Uterus (tissue), 2 donors: ENCODE measurements around the gene FJX1.

Experiments used
- POLR2A ChIP-seq, 2 donors: fragments of 450-650 bp; IDR thresholded peaks; one replicate each; pipeline ENCODE4 v1.6.1; 2016; ENCODE audit warnings: antibody characterized with exemption in 2 of 2, mild to moderate bottlenecking in 1 of 2, moderate library complexity in 1 of 2
- TF ChIP-seq, protein P1 (sequence below), 4 experiments: fragments of 200-600 bp in 2 of 4; fragments of 450-650 bp in 2 of 4; sonication (generic) in 2 of 4; IDR thresholded peaks; one replicate each; pipeline ENCODE4 v1.5.1; 2016 to 2019; ENCODE audit warnings: antibody characterized with exemption in 4 of 4, mild to moderate bottlenecking in 2 of 4, moderate library complexity in 1 of 4

DNA sequence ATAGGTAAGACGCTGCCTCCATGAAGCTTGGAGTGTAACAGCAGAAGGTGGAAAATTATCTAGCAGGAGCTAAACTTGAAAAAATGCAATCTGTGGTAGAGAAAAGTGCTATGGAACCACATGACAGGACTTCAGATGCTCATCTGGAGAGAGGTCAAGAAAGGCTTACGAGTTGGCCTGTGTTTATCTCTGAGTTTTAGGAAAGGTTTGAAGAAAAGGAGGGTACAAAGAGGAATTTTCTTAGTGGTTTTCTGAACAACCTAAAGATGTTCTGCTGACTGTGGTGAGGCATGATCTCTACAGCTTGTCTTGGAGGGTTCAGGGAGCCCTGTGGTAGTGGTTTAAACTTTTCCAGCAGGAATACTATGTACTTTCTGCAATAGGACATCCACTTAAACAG, 8.2 kb downstream of the FJX1 start:
- no peak for TF ChIP-seq POLR2A (IDR thresholded peaks at IDR 0.05)
- TF ChIP-seq, protein P1, sequence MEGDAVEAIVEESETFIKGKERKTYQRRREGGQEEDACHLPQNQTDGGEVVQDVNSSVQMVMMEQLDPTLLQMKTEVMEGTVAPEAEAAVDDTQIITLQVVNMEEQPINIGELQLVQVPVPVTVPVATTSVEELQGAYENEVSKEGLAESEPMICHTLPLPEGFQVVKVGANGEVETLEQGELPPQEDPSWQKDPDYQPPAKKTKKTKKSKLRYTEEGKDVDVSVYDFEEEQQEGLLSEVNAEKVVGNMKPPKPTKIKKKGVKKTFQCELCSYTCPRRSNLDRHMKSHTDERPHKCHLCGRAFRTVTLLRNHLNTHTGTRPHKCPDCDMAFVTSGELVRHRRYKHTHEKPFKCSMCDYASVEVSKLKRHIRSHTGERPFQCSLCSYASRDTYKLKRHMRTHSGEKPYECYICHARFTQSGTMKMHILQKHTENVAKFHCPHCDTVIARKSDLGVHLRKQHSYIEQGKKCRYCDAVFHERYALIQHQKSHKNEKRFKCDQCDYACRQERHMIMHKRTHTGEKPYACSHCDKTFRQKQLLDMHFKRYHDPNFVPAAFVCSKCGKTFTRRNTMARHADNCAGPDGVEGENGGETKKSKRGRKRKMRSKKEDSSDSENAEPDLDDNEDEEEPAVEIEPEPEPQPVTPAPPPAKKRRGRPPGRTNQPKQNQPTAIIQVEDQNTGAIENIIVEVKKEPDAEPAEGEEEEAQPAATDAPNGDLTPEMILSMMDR (IDR thresholded peaks at IDR 0.05): no peak
